Measurements from ENCODE around the gene EDN1.

The EDN1 gene

DNA sequence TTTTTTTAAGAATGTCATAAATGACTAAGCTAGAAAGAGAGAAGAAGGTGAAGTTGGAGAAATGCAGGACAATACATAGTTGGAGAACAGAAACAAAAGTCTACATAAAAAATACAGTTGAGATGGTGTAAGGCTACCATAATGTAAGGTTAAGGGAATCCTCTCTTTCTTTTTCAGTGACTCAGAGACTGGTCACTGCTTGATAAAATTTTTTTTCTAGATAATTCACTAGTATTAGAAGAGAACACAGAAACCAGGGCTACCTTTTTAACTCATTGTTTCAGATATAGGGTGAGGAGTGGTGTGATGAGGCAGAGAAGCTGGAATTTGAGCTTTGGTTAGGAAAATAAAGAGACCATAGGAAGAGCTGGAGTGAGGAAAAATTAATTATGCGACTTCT lies 18.2 kb upstream of the EDN1 start:
- ATAC-seq (ENCODE audit: insufficient read depth, low read depth) (no peak), DNase-seq (no peak)
- Histone ChIP-seq H4K20me1 (ENCODE audit: insufficient read depth, low read length) (no peaks in the 10 kb centered on the region), H3K4me3 (ENCODE audit: low read depth in 1 of 2, low read length in 2 of 2) (no peak overlapping the region; a peak in 1 of 4 replicates), H2AFZ (ENCODE audit: low read depth, low read length) (no peak overlapping the region), H3K79me2 (ENCODE audit: insufficient read depth, low read length) (no peaks in the 10 kb centered on the region), H3K27me3 (ENCODE audit: insufficient read depth, low read length, poor library complexity) (no peaks in the 10 kb centered on the region), H3K9me3 (ENCODE audit: insufficient read depth, low read length, severe bottlenecking) (peaks cover 14% of the 10 kb centered on the region), H3K4me2 (ENCODE audit: insufficient read depth, low read length) (no peak overlapping the region), H3K27ac (ENCODE audit: low read length) (no peak overlapping the region), H3K36me3 (ENCODE audit: insufficient read depth, low read length) (no peaks in the 10 kb centered on the region), H3K4me1 (ENCODE audit: insufficient read depth, low read length) (no peaks in the 10 kb centered on the region), H3K9ac (ENCODE audit: low read depth, low read length) (no peak overlapping the region)
- TF ChIP-seq, protein P1, sequence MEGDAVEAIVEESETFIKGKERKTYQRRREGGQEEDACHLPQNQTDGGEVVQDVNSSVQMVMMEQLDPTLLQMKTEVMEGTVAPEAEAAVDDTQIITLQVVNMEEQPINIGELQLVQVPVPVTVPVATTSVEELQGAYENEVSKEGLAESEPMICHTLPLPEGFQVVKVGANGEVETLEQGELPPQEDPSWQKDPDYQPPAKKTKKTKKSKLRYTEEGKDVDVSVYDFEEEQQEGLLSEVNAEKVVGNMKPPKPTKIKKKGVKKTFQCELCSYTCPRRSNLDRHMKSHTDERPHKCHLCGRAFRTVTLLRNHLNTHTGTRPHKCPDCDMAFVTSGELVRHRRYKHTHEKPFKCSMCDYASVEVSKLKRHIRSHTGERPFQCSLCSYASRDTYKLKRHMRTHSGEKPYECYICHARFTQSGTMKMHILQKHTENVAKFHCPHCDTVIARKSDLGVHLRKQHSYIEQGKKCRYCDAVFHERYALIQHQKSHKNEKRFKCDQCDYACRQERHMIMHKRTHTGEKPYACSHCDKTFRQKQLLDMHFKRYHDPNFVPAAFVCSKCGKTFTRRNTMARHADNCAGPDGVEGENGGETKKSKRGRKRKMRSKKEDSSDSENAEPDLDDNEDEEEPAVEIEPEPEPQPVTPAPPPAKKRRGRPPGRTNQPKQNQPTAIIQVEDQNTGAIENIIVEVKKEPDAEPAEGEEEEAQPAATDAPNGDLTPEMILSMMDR (IDR thresholded peaks at IDR 0.05; ENCODE audit: borderline replicate concordance, extremely low read depth, low read length, poor library complexity, severe bottlenecking) = no peak
- TF ChIP-seq EZH2 (IDR thresholded peaks at IDR 0.05; ENCODE audit: borderline replicate concordance, low read depth, low read length, severe bottlenecking) = no peak

- Histone ChIP-seq H3K9me3 (ENCODE audit: insufficient read depth, low read length, severe bottlenecking) (peaks cover 14% of the 10 kb centered on the region), H3K27me3 (ENCODE audit: insufficient read depth, low read length, poor library complexity) (no peaks in the 10 kb centered on the region), H3K27ac (ENCODE audit: low read length) (no peak overlapping the region), H3K4me1 (ENCODE audit: insufficient read depth, low read length) (no peaks in the 10 kb centered on the region), H2AFZ (ENCODE audit: low read depth, low read length) (no peak overlapping the region), H3K79me2 (ENCODE audit: insufficient read depth, low read length) (no peaks in the 10 kb centered on the region), H3K36me3 (ENCODE audit: insufficient read depth, low read length) (no peaks in the 10 kb centered on the region), H4K20me1 (ENCODE audit: insufficient read depth, low read length) (no peaks in the 10 kb centered on the region), H3K4me3 (ENCODE audit: low read depth in 1 of 2, low read length in 2 of 2) (no peak overlapping the region), H3K4me2 (ENCODE audit: insufficient read depth, low read length) (no peak overlapping the region), H3K9ac (ENCODE audit: low read depth, low read length) (no peak overlapping the region)
- ATAC-seq (ENCODE audit: insufficient read depth, low read depth) (no peak), DNase-seq (no peak)
- TF ChIP-seq EZH2 (IDR thresholded peaks at IDR 0.05; ENCODE audit: borderline replicate concordance, low read depth, low read length, severe bottlenecking) = no peak
- TF ChIP-seq, protein P1 (IDR thresholded peaks at IDR 0.05; ENCODE audit: borderline replicate concordance, extremely low read depth, low read length, poor library complexity, severe bottlenecking) = no peak
Measured at GRCh38 chr6:12275107-12275506, 15.1 kb upstream of the EDN1 start.

DNA sequence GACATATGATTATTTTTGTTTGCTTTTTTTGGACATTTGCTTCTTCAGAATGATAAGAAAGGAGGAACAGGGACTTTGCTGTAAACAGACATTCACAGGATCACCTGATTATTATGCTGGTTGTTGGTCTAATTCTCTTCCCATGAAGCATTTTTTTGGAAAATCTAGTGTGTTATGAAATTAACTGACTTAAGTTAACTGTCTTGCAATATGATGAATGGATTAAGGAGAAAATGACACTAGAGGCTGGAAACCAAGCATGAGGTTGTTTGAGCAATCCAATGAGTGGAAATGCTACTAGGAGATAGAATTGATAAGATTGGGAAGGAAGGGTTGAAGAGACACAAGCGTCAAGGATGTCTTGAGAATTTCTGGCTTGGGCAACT lies 13.2 kb upstream of the EDN1 start:
- TF ChIP-seq, protein P1 (IDR thresholded peaks at IDR 0.05; ENCODE audit: borderline replicate concordance, extremely low read depth, low read length, poor library complexity, severe bottlenecking) = no peak
- no peak for TF ChIP-seq EZH2 (IDR thresholded peaks at IDR 0.05; ENCODE audit: borderline replicate concordance, low read depth, low read length, severe bottlenecking)
- Histone ChIP-seq H3K36me3 (ENCODE audit: insufficient read depth, low read length) (no peaks in the 10 kb centered on the region), H3K9me3 (ENCODE audit: insufficient read depth, low read length, severe bottlenecking) (peaks cover 4% of the 10 kb centered on the region), H3K27me3 (ENCODE audit: insufficient read depth, low read length, poor library complexity) (no peaks in the 10 kb centered on the region), H3K4me2 (ENCODE audit: insufficient read depth, low read length) (no peak overlapping the region), H3K9ac (ENCODE audit: low read depth, low read length) (no peak overlapping the region), H3K4me1 (ENCODE audit: insufficient read depth, low read length) (no peaks in the 10 kb centered on the region), H3K79me2 (ENCODE audit: insufficient read depth, low read length) (no peaks in the 10 kb centered on the region), H2AFZ (ENCODE audit: low read depth, low read length) (no peak overlapping the region), H3K4me3 (ENCODE audit: low read depth in 1 of 2, low read length in 2 of 2) (no peak overlapping the region), H4K20me1 (ENCODE audit: insufficient read depth, low read length) (no peaks in the 10 kb centered on the region), H3K27ac (ENCODE audit: low read length) (no peak overlapping the region)
- no peak for ATAC-seq (ENCODE audit: insufficient read depth, low read depth)
- DNase-seq = no peak

DNA sequence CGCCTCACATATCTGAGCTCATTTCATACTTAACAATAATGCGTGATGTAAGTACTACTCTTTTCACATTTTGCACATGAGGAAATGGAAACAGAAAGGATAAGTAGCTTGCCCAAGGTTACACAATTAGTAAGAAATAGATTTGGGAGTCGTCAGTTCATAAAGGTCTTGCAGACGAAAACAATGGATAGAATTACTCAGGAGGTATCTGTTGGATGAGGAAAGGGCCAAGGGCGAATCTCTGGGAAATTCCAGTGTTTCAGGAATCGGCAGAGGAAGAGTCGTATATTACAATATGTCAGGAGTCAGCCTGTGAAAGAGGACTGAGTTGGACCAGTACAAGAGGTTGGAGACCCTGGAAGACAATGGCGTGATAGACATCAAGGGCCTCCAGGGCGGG lies 12.8 kb upstream of the EDN1 start:
- Histone ChIP-seq H3K4me2 (ENCODE audit: insufficient read depth, low read length) (no peak overlapping the region), H3K36me3 (ENCODE audit: insufficient read depth, low read length) (no peaks in the 10 kb centered on the region), H3K9ac (ENCODE audit: low read depth, low read length) (no peak overlapping the region), H3K9me3 (ENCODE audit: insufficient read depth, low read length, severe bottlenecking) (peaks cover 2% of the 10 kb centered on the region), H3K27me3 (ENCODE audit: insufficient read depth, low read length, poor library complexity) (no peaks in the 10 kb centered on the region), H3K4me3 (ENCODE audit: low read depth in 1 of 2, low read length in 2 of 2) (no peak overlapping the region), H3K4me1 (ENCODE audit: insufficient read depth, low read length) (no peaks in the 10 kb centered on the region), H3K79me2 (ENCODE audit: insufficient read depth, low read length) (no peaks in the 10 kb centered on the region), H2AFZ (ENCODE audit: low read depth, low read length) (no peak overlapping the region), H3K27ac (ENCODE audit: low read length) (no peak overlapping the region), H4K20me1 (ENCODE audit: insufficient read depth, low read length) (no peaks in the 10 kb centered on the region)
- TF ChIP-seq, protein P1 (IDR thresholded peaks at IDR 0.05; ENCODE audit: borderline replicate concordance, extremely low read depth, low read length, poor library complexity, severe bottlenecking) = no peak
- TF ChIP-seq EZH2 (IDR thresholded peaks at IDR 0.05; ENCODE audit: borderline replicate concordance, low read depth, low read length, severe bottlenecking) = no peak
- no peak for ATAC-seq (ENCODE audit: insufficient read depth, low read depth)
- DNase-seq = no peak

All from DND-41 (cell line).